Esophagus muscularis mucosa (tissue), 3 donors: ENCODE data around the gene CLIC2.

Experiments
- POLR2A ChIP-seq: fragments of 450-650 bp; IDR thresholded peaks from one replicate; pipeline ENCODE4 v1.6.1; 2017; ENCODE audit warnings: antibody characterized with exemption, moderate library complexity, mild to moderate bottlenecking, low read depth
- TF ChIP-seq, protein P1 (sequence below), 3 experiments: fragments of 200-600 bp in 2 of 3; fragments of 450-650 bp in 1 of 3; sonication (generic) in 2 of 3; IDR thresholded peaks; one replicate each; pipeline ENCODE4 v1.5.1; 2017 to 2019; ENCODE audit warnings: antibody characterized with exemption in 3 of 3, mild to moderate bottlenecking in 2 of 3, moderate library complexity in 1 of 3

DNA sequence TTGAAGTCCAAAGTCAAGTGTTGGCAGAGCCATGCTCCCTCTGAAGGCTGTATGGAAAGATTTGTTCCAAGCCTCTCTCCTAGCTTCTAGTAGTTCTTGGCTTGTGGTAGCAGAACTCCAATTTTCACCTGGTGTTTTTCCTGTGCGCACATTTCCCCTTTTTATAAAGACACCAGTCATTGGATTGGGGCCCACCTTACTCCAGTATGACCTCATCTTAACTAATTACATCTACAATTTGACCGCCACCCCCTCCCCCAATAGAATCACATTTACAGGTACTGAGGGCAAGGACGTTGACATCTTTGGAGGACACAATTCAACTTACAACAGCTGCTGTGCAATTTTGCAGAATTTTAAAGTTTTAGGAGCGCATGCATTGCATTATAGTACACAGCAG is 86.9 kb downstream of the CLIC2 start:
- TF ChIP-seq, protein P1, sequence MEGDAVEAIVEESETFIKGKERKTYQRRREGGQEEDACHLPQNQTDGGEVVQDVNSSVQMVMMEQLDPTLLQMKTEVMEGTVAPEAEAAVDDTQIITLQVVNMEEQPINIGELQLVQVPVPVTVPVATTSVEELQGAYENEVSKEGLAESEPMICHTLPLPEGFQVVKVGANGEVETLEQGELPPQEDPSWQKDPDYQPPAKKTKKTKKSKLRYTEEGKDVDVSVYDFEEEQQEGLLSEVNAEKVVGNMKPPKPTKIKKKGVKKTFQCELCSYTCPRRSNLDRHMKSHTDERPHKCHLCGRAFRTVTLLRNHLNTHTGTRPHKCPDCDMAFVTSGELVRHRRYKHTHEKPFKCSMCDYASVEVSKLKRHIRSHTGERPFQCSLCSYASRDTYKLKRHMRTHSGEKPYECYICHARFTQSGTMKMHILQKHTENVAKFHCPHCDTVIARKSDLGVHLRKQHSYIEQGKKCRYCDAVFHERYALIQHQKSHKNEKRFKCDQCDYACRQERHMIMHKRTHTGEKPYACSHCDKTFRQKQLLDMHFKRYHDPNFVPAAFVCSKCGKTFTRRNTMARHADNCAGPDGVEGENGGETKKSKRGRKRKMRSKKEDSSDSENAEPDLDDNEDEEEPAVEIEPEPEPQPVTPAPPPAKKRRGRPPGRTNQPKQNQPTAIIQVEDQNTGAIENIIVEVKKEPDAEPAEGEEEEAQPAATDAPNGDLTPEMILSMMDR (IDR thresholded peaks at IDR 0.05), result no peak
- TF ChIP-seq POLR2A, result no peak
